Kasumi-1 (cell line): ENCODE measurements around the gene PTAR1.

Experiments used
- DNase-seq, 2 experiments: peaks; one replicate each; lab custom pipeline; 2025; lab: John Stamatoyannopoulos, UW

Gene PTAR1

DNA sequence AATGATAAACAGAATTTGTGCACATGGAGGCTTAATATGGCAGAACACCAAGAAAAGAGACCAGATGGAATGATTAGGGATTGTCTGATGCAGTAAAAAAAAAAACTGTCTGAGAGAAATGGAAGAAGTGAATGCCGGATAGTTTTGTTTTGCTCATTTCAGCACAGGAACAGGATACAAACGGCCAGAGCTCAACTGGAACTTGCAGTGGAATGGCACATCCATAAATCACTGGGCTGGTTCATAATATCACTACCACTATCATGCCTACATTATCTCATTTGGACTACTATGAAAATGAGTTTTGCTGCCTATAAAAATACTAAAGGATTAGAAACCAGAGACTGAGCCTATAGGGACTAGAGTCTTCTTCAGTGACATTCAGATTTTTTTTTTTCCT lies 9.7 kb downstream of the PTAR1 start:
- no peak for DNase-seq

DNA sequence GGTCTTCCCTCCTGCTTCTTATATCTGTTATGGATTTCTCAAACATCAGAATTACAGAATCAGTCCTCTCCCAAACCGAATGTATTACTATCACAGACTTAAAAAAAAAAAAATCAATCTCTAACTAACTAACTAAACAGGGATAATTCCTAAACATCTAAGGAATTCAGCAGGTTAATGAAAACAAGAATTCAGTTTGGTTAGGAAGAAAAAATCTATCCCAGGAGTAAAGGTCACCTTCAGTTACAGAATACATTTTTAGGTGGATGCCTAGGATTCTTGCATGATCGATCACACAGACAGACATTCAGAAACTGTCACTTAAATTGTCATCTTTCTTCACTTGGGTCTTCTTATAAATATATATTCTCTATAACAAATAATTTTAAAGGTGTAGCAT lies 11.5 kb downstream of the PTAR1 start:
- DNase-seq: no peak

DNA sequence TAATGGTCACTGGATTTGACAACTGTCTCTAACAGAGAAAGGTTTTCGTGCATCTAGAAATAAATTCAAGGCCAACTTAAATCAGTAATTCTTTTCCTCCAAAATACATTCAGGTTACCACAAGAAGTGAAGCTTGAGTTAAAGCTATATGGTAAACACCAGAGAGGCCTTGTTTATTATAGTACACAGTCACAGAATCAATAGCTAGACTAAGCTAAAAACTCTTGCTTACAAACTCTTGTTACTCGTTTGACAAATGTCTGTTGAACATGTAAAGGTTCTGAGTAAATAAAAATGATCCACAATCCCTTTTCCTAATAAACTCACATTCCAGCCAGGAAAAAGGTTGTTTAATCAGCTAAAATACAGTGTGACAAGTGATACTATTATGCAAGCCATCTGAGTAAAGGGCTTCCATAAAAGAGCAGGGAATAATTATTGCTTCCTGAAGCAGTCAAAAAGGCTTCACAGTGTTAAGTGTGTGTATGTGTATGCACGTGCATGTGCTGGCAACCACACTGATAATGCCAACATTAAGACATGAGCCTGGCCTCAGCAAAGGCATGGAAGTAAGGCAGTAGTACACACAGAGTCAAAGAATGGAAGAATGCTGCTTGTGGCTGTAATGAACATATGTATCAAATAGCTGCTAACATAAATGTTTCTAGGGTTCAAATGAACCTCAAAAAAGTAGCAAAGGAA lies 12.8 kb downstream of the PTAR1 start:
- DNase-seq: no peak

DNA sequence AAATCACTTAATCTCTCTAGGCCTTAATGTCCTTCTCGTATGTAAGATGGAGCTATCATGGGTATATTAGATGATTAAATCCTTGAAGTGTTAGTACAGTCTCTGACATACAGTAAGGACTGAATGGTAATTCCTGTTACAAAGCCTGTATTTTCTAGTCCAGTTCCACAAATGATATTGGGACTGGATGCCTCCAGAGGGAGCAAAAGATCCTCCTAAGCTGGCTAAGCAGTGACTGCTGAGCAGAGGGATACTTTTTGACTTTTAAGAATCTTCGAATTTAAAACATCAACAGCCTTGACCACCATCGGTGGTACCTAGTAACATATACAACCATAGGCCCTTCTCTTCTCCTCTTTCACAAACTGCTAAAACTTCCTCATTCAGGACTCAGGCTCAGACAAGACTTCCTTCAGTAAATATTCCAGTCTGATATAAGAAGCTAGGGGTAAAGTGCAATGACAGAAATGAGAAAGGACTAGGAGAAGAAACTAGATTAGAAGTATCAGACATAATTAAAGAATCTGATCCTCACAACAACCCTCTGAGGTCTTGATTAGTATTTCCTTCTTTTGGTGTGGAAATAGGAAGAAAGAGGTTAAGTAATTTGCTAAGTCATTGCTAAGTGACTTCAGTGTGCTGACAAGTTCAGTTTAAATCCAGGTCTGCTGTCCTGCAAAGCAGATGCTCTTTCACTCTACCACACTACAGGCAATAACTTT lies 13.9 kb downstream of the PTAR1 start:
- peak; percentile 19 to 23 for DNase-seq

DNA sequence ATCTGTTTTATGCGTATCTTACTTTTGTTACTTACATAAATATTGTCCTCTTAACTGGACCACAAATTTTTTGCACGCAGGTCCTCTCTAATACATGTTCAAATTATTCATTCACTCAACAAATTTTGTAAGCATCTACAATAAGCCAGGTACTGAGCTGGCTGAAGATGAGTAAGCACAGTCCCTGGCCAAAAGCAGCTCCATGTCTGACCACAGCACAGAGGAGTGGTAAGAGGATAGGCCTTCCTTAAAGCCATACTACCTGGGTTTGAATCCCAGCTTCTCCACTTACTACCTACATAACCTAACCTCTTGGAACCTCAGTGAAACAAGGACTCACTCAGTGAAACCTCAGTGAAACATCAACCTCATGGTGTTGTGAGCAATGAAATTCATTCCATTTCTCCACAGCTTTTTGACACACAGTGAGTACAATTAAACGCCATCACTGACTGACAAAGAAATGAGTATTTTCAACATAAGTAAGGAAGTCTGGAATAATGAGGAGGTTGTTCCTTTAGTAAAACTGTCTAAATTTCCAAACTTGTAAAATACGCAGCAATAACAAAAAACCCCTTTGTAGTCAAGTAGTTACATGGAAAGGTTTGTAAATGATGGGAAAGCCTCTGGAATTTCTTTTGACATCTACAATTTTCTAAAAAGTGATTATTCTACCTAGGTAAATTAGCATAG lies 15.0 kb downstream of the PTAR1 start:
- DNase-seq: no peak

DNA sequence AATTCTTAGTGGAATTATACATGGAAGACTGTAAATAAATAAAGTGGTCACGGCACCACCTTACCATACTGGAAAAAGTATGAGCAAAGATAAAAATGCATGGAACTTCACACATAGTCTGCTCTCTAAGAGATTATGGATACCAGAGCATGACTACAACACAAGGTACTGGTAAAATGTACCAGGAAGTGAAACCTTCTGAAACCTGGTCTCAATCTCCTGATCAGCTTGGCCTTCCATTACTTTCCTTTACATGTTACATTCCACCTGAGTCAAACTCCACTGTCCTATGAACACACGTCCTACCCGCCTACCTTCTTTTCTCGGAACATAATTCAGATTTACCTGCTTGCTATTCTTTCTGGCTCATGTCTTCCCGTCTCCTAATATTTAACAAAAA lies 15.9 kb downstream of the PTAR1 start:
- DNase-seq: no peak

DNA sequence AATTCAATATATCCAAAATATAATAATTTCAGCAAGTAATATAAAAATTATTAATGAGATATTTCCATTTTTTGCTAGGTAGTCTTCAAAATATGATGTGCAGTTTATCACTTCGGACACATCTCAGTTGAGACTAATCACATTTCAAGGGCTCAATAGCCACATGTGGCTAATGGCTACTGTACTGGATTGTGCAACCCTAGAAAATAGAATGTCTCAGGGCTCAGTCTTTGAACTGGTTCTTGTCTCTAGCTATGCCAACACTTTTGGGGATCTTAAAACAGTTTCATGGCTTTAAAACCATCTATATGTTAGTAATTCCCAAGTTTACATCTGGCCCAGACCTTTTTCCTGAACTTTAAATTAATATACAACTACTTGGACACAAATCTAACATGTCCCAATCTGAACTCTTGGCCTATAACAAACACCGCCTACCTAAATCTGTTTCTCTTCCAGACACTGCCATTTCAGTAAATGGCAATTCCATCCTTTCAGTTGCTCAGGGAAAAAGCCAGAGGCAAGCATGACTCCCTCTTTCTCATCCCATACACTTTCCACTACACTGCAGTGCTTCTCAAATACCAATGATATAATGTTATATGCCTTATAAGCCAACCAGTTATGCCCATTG lies 18.8 kb downstream of the PTAR1 start:
- DNase-seq: no peak

DNA sequence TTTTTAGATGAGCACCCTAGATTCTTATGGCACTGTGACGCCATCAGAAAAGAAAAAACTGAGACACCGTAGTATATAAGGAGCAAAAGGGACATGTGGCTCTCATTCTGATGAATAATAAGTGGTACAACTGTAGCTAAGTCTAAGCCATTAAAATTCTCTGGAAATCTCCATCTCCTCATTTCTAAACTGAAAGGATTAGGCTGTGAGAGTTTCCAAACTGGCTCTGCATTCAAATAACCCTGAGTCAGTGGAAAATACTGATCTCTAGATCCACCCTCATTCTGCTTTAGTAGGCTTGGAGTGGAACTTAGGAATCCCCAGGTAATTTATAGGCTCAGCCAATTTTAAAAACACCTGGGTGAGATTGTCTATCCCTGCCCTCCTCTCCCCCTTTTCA lies 28.5 kb downstream of the PTAR1 start:
- DNase-seq: no peak

DNA sequence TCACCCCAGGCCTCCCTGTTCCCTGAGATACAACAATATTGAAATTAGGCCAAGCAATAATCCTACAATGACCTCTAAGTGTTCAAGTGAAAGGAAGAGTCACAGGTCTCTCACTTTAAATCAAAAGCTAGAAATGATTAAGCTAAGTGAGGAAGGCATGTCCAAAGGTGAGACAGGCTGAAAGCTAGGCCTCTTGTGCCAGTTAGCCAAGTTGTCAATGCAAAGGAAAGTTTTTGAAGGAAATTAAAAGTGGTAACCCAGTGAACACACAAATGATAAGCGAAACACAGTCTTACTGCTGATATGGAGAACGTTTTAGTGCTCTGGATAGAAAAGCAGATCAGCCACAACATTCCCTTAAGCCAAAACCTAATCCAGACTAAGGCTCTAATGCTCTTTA lies 39.8 kb downstream of the PTAR1 start:
- no peak for DNase-seq

DNA sequence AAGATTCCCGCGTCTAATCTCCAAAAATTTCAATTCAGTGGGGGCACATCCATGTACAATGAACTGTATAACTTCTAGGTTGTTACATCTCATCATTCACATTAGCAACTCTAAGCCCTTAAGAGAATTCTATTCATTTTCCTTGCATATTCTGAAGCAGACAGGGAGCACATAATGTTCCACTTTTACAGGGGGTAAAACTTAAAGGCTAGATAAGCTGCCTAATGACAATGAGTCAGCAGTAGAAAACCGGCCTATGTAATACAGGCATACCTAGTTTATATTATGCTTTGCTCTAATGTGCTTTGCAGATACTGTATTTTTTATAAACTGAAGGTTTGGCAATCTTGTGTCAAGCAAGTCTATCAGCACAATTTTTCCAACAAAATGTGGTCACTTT lies 40.4 kb downstream of the PTAR1 start:
- DNase-seq: no peak

DNA sequence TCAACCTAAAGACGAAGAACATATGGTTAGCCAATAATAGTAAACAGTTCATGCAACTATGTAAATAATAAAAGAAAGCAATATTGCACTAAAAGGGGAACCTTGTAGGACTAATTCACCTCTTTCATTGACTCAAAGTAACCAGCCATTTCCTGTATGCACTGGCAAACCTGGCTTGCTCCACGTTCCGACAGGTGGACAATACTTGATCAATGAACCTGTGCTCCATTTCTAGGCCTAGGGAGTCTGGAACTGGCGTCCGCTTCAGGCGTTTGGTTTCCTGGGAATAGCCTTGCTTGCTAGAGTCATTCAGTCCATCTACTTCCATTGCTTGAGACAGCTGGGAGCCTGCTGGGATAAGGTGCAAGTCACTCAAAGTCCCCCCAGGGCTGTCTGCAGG lies 41.6 kb downstream of the PTAR1 start:
- DNase-seq: no peak

DNA sequence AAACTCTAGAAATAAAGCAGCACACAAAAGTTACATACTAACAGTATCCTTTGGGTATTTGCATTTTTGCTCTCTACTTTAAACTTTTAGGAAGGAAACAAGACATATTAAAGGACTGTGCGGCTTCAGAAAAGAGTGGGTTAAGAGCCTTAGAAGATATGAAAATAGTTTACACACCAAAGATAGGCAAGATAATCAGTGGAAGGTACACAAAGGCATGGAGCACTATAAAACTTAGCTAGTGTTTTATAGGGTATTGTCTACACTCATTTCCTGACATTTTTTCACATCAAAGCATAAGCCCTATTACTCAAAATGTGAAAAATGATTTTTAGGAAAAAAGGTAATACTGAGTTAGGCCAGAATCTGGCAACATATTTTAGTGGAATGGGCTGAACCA lies 44.0 kb downstream of the PTAR1 start:
- DNase-seq: no peak

DNA sequence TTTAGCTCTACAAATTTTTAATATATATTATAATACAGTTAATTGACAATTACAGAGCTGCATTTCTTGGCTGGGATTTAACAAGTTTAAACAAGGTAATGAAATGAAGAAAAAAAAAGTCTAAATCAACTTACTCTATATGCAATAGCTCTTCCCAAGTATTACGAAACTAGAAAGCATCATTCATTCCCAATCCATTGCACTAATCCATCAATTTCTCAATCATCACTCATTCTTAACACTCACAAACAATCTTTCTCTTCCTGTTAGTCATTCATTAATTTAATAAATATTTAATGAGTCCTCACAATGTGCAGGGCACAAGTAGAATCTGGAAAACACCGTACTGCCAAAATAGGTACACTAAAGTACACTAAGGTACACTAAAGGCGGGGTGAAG lies 44.7 kb downstream of the PTAR1 start:
- DNase-seq: no peak

DNA sequence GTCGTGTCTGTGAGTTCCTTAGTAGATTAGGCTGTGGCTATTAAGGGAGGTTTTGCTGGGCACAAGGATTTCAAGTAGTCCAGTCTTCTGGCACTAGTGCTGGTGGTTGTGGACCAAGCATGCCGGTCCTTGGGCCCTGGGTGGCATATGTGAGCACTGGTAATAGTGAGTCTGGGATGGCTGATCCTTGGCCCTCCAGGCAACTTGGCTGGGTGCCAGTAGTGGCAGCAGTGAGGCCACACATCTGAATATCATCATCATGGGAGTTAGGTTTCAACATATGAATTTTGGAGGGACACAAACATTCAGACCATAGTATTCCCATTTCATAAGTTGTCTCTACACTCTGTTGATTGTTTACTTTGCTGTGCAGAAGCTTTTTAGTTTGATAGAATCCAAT lies 62.3 kb downstream of the PTAR1 start:
- DNase-seq: no peak

DNA sequence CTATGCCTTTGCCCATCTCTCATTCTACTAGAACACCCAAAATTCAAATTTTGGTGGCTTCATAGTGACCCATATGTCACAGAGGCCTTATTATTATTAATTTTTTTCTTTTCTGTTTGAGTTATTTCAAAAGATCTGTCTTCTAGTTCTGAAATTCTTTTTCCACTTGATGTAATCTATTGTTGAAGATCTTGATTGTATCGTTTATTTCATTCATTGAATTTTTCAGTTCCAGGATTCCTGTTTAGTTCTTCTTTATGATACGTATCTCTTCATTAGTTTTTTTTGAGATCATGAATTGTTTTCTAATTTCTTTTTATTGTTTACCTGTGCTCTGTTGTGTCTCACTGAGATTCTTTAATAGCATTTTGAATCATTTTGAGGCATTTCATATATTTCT lies 63.0 kb downstream of the PTAR1 start:
- DNase-seq: peak in 1 of 2 experiments; percentile 4

DNA sequence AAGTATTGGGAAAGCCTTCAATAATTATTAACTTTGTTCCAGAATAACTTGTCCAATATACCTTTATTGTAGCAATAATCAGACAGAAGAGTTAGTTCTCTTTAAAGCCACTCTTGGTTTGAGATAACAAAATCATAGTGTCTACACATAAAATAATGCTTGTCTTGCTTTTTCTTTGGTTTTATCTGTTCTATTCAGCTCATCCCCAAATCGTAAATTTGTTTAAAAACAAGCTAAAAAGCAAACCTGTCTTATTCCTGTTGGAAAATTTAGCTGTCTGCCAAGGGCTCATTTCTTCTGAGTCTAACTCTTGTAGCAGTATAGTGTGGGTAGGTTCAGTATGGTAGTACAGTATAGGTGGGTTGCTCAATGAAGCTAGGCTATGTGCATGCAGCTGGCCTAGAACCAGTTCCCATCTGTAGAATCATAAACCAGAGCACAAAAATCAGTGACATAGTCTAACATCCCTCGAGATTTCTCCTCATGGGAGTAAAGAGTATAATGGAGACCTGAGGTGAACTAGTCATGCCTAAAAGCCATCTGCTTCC lies 69.7 kb downstream of the PTAR1 start:
- DNase-seq: no peak

DNA sequence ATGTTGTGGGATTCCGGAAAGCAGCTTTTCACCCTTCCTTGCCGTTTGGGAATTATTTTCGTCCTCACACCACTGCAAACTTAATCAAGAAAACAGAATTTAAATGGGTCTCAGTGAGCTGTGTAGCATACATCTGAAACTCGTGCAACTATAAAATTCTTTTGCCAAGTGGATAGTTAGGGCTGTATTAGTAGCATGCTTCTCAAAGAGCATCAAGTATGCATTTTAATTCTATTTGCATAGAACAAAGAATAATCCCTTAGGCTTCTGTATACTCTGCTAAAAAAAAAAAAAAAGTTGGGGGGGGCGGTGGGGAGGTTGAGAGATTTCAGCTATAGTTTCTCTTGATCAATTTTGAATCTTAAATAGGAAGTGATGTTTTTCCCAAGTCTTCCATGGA lies 75.9 kb downstream of the PTAR1 start:
- no peak for DNase-seq

DNA sequence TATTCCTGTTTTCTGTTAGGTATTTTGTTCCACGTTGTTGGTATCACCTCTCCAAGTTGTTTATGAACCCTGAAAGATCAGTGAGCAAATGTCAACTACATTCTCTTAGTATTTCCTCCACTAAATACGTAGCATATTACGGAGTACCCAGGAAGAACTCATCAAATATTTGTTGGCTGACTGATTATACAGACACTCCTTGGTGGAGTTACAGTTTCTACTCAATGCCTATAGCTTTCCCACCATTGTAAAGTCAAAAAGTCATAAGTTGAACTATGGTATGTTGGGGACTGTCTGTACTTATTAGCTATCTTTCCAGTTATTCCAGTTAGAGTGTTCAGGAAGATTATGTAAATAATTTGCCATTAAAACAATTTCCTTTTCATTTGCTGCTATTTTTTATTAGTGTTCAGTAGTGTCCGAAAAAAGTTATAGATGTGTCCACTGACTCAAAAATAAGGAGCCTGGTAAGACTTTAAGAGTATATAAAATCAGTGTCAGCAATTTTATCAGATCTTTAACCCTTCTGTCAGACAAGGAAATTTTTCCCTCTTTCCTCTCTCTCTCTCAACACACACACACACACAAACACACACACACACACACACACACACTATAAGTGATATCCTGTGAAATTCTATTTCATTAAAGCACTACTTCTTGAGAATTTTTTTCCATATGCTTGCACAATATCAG lies 80.8 kb downstream of the PTAR1 start:
- DNase-seq: no peak

DNA sequence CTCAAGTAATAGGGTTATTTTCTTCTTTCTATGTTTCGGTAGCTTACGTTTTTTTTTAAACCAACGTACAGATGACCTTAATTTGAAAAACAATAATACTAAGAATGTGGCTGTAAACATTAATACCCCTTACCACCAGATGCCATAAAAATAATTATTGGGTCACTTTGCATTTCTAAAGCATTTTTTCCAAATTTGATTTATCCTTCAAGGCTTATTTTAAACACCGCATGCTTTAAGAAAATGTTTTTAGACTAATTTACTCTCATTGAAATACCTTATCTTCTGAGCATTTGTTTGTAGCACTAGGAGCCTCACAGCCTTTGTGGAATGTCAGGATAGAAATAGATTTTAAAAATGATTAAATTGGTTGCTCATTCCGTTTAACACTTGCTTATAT lies 81.9 kb downstream of the PTAR1 start:
- no peak for DNase-seq

DNA sequence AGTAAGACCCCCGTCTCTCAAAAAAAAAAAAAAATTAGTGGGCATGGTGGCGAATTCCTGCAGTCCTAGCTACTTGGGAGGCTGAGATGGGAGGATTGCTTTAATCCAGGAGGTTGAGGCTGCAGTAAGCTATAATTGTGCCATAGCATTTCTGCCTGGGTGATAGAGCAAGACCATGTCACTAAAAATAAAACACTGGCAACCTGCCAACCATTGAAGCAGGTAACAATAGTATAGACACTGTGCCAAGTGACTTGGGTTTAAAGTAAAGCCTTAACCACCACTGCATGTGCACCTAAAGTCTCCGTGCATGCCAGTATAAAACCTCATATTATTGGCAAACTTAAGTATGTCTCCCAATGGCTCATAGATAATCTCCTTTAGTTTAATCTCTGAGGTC lies 84.2 kb downstream of the PTAR1 start:
- no peak for DNase-seq

DNA sequence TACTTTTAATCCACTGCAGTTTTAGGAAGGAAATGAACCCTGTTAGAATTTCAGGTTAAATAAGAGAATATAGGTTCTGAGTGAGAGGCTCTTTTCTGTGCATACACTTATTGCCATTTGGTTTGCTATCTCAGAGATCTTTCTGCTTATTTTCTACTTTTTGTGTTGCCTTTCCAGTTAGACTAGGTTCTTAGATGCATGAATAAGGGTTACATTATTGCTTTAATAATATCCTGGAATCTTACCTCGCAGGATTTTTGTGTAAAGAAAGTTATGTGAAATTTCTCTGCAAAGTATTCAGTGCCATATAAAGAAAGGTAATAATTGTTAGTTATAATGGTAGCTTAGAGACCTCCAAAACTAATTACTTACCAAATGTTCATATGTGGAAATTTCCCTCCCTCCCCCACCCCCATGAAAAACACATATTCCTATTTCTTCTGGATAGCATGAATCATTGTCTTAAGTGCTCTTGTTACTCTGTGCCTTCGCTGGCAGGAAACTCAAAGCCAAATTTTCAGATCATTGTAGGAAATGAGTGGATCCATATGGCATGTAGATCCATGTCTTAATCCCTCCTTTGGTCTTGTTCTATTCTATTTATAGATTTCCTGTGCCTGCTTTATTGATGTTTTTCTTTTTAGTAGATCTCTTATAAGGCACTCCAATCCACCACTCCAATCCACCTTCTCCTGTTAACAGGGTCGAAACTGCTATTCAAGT lies 84.9 kb downstream of the PTAR1 start:
- DNase-seq: no peak
